Nephron progenitor cell (in vitro differentiated cells): ENCODE measurements around the gene NAP1L4.

Source experiments
- DNase-seq: peaks from one replicate; pipeline ENCODE4 v3.0.0; 2021
- H3K27ac Mint-ChIP-seq: 2 replicates; pipeline ENCODE4 v1.8.0; 2021; ENCODE audit warnings: mild to moderate bottlenecking, moderate library complexity, mixed read lengths
- H3K27me3 Mint-ChIP-seq: 2 replicates; pipeline ENCODE4 v1.8.0; 2021; ENCODE audit warnings: mild to moderate bottlenecking, low read depth, mixed read lengths; ENCODE audit not compliant: poor library complexity
- H3K36me3 Mint-ChIP-seq: 2 replicates; pipeline ENCODE4 v1.8.0; 2021; ENCODE audit warnings: low read depth, mixed read lengths
- H3K4me1 Mint-ChIP-seq: 2 replicates; pipeline ENCODE4 v1.8.0; 2021; ENCODE audit warnings: mixed read lengths
- H3K4me3 Mint-ChIP-seq: 2 replicates; pipeline ENCODE4 v1.8.0; 2021; ENCODE audit warnings: mild to moderate bottlenecking, moderate library complexity, mixed read lengths
- H3K9me3 Mint-ChIP-seq: 2 replicates; pipeline ENCODE4 v1.8.0; 2021; ENCODE audit warnings: mild to moderate bottlenecking, moderate library complexity, mixed read lengths
- CTCF ChIP-seq: fragments of 200-600 bp; sonication (generic); IDR thresholded peaks from 2 replicates; pipeline ENCODE4 v1.5.0; 2021; ENCODE audit warnings: antibody characterized with exemption

Gene NAP1L4

GRCh38 chr11:2915473-2915872 lies 76.7 kb downstream of the NAP1L4 start:
- no peak for DNase-seq
- Mint-ChIP-seq H3K36me3 (no peaks in the 10 kb centered on the region), H3K4me3 (no peak overlapping the region), H3K27ac (no peak overlapping the region), H3K27me3 (peaks cover 4% of the 10 kb centered on the region), H3K9me3 (no peaks in the 10 kb centered on the region), H3K4me1 (peaks cover 17% of the 10 kb centered on the region)
- TF ChIP-seq CTCF, result no peak

GRCh38 chr11:2914455-2915195 lies 77.5 kb downstream of the NAP1L4 start:
- TF ChIP-seq CTCF, result no peak
- Mint-ChIP-seq H3K4me1 (peaks cover 17% of the 10 kb centered on the region), H3K4me3 (no peak overlapping the region), H3K9me3 (no peaks in the 10 kb centered on the region), H3K27ac (no peak overlapping the region), H3K36me3 (no peaks in the 10 kb centered on the region), H3K27me3 (peaks cover 4% of the 10 kb centered on the region)
- no peak for DNase-seq

- peaks cover 4% of the 10 kb centered on the region for H3K27me3 Mint-ChIP-seq
- no peak for DNase-seq
- no peak overlapping the region for H3K27ac Mint-ChIP-seq
- no peaks in the 10 kb centered on the region for H3K36me3 Mint-ChIP-seq
- no peaks in the 10 kb centered on the region for H3K9me3 Mint-ChIP-seq
- no peak overlapping the region for H3K4me3 Mint-ChIP-seq
- no peak for TF ChIP-seq CTCF
- peaks cover 17% of the 10 kb centered on the region for H3K4me1 Mint-ChIP-seq
Observed at GRCh38 chr11:2913776-2914175, 78.4 kb downstream of the NAP1L4 start.

- no peak for TF ChIP-seq CTCF
- H3K4me3 Mint-ChIP-seq, result no peak overlapping the region
- no peaks in the 10 kb centered on the region for H3K9me3 Mint-ChIP-seq
- no peaks in the 10 kb centered on the region for H3K36me3 Mint-ChIP-seq
- no peak overlapping the region for H3K27ac Mint-ChIP-seq
- peaks cover 4% of the 10 kb centered on the region for H3K27me3 Mint-ChIP-seq
- no peak for DNase-seq
- H3K4me1 Mint-ChIP-seq, result peaks cover 17% of the 10 kb centered on the region
Observed at GRCh38 chr11:2913019-2913431, 79.1 kb downstream of the NAP1L4 start.

DNA sequence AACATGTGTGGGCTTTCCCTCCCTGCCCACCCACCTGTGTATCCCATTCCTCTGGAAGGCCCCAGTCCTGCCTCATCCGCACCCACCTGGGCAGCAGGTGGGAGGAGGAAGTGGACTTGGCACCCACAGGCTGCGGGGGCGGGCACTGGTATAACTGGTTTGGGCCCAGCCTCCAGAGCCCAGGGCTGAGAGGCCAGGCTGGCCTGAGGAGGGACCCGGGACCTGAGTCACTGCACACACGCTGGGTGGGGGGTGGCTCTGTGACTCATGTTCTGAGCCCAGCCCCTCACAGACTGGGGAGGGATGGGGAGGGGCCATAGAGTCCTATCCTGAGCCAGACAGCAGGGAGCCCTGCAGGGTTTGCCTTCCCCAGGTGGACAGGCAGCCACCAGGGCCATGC lies 79.6 kb downstream of the NAP1L4 start:
- Mint-ChIP-seq H3K27ac (no peak overlapping the region), H3K4me3 (no peak overlapping the region), H3K36me3 (no peaks in the 10 kb centered on the region), H3K9me3 (no peaks in the 10 kb centered on the region), H3K4me1 (peaks cover 17% of the 10 kb centered on the region), H3K27me3 (peaks cover 5% of the 10 kb centered on the region)
- no peak for DNase-seq
- TF ChIP-seq CTCF, result no peak

DNA sequence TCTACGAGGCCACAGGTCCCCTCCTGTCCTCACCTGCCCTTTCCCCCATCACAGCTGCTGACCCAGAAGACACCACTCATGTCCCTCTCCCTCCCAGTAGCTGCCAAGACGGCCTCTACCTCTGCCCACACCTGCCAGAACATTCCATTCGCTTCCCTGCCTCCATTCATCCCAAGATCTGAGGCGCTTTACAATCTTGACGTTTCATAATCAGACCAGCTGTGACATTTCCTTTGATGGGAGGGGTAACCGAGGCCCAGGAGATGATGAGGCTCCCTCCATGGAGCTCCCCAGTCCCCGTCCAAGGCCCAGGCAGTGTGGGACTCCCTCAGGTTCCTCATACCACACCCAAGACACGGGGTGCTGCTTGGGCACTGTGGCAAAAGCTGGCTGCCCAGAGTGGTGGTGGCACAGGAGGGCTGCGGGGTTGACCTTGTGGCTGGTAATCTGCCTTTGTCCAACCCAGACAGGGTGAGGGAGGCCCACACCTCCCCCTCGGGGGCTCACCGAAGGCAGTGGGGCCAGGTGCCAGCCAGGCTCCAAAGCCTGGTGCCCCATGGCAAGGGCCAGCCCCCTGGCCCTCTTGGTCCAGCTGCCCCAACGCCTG lies 80.2 kb downstream of the NAP1L4 start:
- Mint-ChIP-seq H3K36me3 (no peaks in the 10 kb centered on the region), H3K27ac (no peak overlapping the region), H3K4me1 (peaks cover 17% of the 10 kb centered on the region), H3K27me3 (peaks cover 8% of the 10 kb centered on the region), H3K4me3 (no peak overlapping the region), H3K9me3 (peaks cover under 1% of the 10 kb centered on the region)
- no peak for TF ChIP-seq CTCF
- DNase-seq, result no peak
